GM10248 (cell line): ENCODE data around the gene ZNF747.
"Not testable (repeated sequence)": the region's sequence is repeated elsewhere in the genome, so short reads cannot be mapped to it uniquely, and the experiment has no call there.

ENCODE experiments used
- CTCF ChIA-PET: fragments of 300-600 bp; sonication (Branson Sonifier 250); formaldehyde crosslinking; extraction: SDS; loops from one replicate; lab custom pipeline; 2021; ENCODE audit warnings: antibody characterized with exemption; lab: Yijun Ruan, JAX
- POLR2A ChIA-PET: fragments of 350-650 bp; sonication (Branson Sonifier 250); formaldehyde crosslinking; extraction: SDS; loops from one replicate; lab custom pipeline; 2020; ENCODE audit warnings: antibody characterized with exemption; lab: Yijun Ruan, JAX
- DNase-seq: peaks from one replicate; pipeline ENCODE4 v3.0.0; 2012; ENCODE audit errors: extremely low spot score
- CTCF ChIP-seq: IDR thresholded peaks from 2 replicates; pipeline ENCODE4 v1.5.1; 2012; ENCODE audit warnings: mild to moderate bottlenecking, low read depth; ENCODE audit errors: extremely low read depth, missing control alignments, control extremely low read depth

ZNF747 gene

GRCh38 chr16:30525844-30526136 is 8.9 kb downstream of the ZNF747 start:
- TF ChIP-seq CTCF: no peak
- POLR2A ChIA-PET: no interaction called here
- CTCF ChIA-PET: interaction anchor here (1.0 to 1.6 kb wide), 4 partner anchors 15 to 103 kb away, joined by 3 to 5 read pairs (median 4); no protein-coding TSS in a partner anchor
- no peak for DNase-seq

- no peak for DNase-seq
- ChIA-PET POLR2A (interaction anchor here (0.5 to 1.1 kb wide), 4 partner anchors 27 to 119 kb away, joined by 3 to 5 read pairs (median 4); partner anchors contain the start of gene ZNF688), CTCF (interaction anchor here (0.7 to 2.0 kb wide), 8 partner anchors 10 to 104 kb away, joined by 3 to 11 read pairs (median 4); partner anchors contain the start of genes DCTPP1 and ZNF747)
- TF ChIP-seq CTCF: no peak
These were observed 9.8 kb downstream of the ZNF747 start for GRCh38 chr16:30524575-30525568.

GRCh38 chr16:30523768-30524574 is 10.7 kb downstream of the ZNF747 start:
- TF ChIP-seq CTCF: no peak
- ChIA-PET POLR2A (interaction anchor here (0.5 to 1.1 kb wide), 2 partner anchors 48 to 120 kb away, joined by 3 to 4 read pairs; partner anchors contain the start of gene ZNF688), CTCF (interaction anchor here (1.6 to 2.0 kb wide), 3 partner anchors 11 to 94 kb away, joined by 4 to 11 read pairs (median 7); partner anchors contain the start of genes DCTPP1 and ZNF747)
- DNase-seq: no peak

- DNase-seq, POLR2A ChIA-PET: not testable (repeated sequence)
- CTCF ChIA-PET: interaction anchor here (1.8 kb wide), 1 partner anchor 13 kb away, joined by 8 read pairs; the partner anchor contains the start of gene ZNF747
These were observed 11.8 kb downstream of the ZNF747 start for GRCh38 chr16:30522702-30523463.

DNA sequence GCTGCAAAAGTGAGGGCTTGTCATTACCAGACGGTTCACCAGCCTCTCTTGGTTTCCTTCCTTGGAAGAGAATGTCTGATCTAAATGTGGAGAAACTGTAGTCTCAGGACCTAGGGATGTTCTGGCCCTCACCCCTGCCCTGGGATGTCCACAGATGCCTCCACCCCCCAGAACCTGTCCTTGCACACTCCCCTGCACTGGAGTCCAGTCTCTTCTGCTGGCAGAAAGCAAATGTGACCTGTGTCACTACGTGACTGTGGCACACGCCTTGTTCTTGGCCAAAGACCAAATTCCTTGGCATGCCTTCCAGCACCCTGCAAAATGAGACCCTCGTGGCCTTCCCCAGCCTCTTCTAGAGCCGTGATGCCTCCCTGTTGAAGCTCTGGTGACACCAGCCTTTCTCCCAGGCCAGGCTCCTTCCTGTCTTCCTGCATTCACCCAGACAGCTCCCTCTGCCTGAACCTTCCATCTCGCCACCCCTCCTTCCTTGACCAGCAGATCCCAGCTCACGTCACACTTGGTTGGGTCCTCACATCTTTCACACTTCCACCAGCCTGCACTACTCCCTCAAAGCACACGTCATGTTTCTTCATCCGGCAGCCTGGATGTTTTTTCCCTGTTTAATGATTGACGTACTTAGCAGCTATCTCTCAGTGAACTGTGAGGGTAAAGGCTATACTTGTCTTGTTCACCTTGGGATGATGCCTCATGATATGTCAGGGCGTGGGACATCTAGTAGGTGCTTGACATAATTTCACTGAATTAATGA is 12.6 kb downstream of the ZNF747 start:
- ChIA-PET CTCF (interaction anchor here (1.8 kb wide), 1 partner anchor 13 kb away, joined by 8 read pairs; the partner anchor contains the start of gene ZNF747), POLR2A (no interaction called here)
- no peak for TF ChIP-seq CTCF
- DNase-seq: no peak

DNA sequence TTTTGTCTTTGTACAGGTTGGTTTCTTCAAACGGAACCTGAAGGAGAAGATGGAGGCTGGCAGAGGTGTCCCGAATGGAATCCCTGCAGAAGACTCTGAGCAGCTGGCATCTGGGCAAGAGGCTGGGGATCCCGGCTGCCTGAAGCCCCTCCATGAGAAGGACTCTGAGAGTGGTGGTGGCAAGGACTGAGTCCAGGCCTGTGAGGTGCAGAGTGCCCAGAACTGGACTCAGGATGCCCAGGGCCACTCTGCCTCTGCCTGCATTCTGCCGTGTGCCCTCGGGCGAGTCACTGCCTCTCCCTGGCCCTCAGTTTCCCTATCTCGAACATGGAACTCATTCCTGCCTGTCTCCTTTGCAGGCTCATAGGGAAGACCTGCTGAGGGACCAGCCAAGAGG is 13.2 kb downstream of the ZNF747 start:
- POLR2A ChIA-PET: no interaction called here
- TF ChIP-seq CTCF: no peak
- DNase-seq: no peak
- CTCF ChIA-PET: interaction anchor here (1.8 kb wide), 1 partner anchor 14 kb away, joined by 8 read pairs; the partner anchor contains the start of gene ZNF747
